Calu3 (cell line): ENCODE data around the gene ADGRL3. TPM values are rescaled to one million over a fixed set of nuclear protein-coding genes. Genes with fewer than 3 reads are reported as not detected.

Experiments
- BruUV-seq: library from RNA; stranded (reverse); fragments of 400-500 nt; replicated peaks from 2 replicates; lab custom pipeline; 2021; lab: Mats Ljungman, UMichigan
- CTCF ChIA-PET: fragments of 300-600 bp; sonication (Branson Sonifier 250); formaldehyde crosslinking; loops from one replicate; lab custom pipeline; 2022; ENCODE audit warnings: antibody characterized with exemption; lab: Charles Lee
- DNase-seq: peaks from one replicate; pipeline ENCODE4 v3.0.0; 2022
- H3K27ac Mint-ChIP-seq: one replicate; pipeline ENCODE4 v1.8.0; 2022; ENCODE audit warnings: mixed read lengths; ENCODE audit not compliant: unreplicated experiment
- H3K27me3 Mint-ChIP-seq: one replicate; pipeline ENCODE4 v1.8.0; 2022; ENCODE audit warnings: mixed read lengths; ENCODE audit not compliant: unreplicated experiment
- H3K36me3 Mint-ChIP-seq: one replicate; pipeline ENCODE4 v1.8.0; 2022; ENCODE audit warnings: mild to moderate bottlenecking, moderate library complexity, mixed read lengths; ENCODE audit not compliant: insufficient read depth, unreplicated experiment
- H3K4me1 Mint-ChIP-seq: one replicate; pipeline ENCODE4 v1.8.0; 2022; ENCODE audit warnings: mild to moderate bottlenecking, low read depth, mixed read lengths; ENCODE audit not compliant: unreplicated experiment
- H3K4me3 Mint-ChIP-seq: one replicate; pipeline ENCODE4 v1.8.0; 2022; ENCODE audit warnings: mild to moderate bottlenecking, low read depth, moderate library complexity, mixed read lengths; ENCODE audit not compliant: unreplicated experiment
- H3K9me3 Mint-ChIP-seq: one replicate; pipeline ENCODE4 v1.8.0; 2022; ENCODE audit warnings: low read depth, mixed read lengths; ENCODE audit not compliant: unreplicated experiment
- intact Hi-C: fragments of 100-400 bp; cut with micrococcal nuclease; formaldehyde crosslinking; loops from one replicate; pipeline ENCODE4 v1.10.0; 2022; ENCODE audit not compliant: unreplicated experiment
- total RNA-seq: library from RNA; stranded (reverse); gene quantifications from 2 replicates; pipeline ENCODE4 v1.2.3, GENCODE V29; 2022
- TF ChIP-seq, protein P1 (sequence below): fragments of 200-600 bp; IDR thresholded peaks from one replicate; pipeline ENCODE4 v1.8.0; 2022; ENCODE audit warnings: antibody characterized with exemption; ENCODE audit not compliant: unreplicated experiment

Gene ADGRL3
- total RNA-seq, 1 experiment from 2014 or later = 0.66 TPM

DNA sequence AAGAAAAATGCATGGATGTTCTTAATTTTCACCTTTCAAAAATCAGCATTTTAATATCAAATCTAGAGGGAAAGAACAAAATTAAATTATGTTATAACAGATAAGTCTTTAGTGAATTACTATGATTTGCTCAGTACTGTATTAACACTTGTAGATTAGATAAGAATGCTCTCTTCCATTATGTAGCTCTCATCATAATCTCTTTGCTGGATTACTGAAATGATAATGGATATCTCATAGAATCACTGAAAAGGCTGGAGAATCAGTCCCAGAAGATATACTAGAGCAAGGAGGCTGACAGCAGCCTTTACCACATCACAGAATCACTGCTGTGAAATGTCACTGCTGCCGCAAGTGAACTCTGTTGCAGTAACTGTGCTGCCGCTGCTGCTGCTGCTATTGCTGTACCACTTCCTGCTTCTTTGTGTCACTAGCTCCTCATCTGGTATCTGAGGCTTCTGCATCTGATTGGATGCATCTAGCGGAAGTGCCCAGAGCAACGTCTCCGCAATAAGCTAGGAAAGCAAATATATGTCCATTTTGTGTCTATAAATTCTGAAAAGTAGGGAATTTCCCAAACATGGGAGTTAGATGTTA, 738.2 kb downstream of the ADGRL3 start:
- peaks cover 4% of the 10 kb centered on the region for H3K9me3 Mint-ChIP-seq
- DNase-seq = no peak
- TF ChIP-seq, protein P1, sequence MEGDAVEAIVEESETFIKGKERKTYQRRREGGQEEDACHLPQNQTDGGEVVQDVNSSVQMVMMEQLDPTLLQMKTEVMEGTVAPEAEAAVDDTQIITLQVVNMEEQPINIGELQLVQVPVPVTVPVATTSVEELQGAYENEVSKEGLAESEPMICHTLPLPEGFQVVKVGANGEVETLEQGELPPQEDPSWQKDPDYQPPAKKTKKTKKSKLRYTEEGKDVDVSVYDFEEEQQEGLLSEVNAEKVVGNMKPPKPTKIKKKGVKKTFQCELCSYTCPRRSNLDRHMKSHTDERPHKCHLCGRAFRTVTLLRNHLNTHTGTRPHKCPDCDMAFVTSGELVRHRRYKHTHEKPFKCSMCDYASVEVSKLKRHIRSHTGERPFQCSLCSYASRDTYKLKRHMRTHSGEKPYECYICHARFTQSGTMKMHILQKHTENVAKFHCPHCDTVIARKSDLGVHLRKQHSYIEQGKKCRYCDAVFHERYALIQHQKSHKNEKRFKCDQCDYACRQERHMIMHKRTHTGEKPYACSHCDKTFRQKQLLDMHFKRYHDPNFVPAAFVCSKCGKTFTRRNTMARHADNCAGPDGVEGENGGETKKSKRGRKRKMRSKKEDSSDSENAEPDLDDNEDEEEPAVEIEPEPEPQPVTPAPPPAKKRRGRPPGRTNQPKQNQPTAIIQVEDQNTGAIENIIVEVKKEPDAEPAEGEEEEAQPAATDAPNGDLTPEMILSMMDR = no peak
- H3K36me3 Mint-ChIP-seq = no peaks in the 10 kb centered on the region
- CTCF ChIA-PET = no interaction called here
- no TSS peak for BruUV-seq
- no peaks in the 10 kb centered on the region for H3K4me1 Mint-ChIP-seq
- H3K27me3 Mint-ChIP-seq = no peaks in the 10 kb centered on the region
- H3K4me3 Mint-ChIP-seq = no peak overlapping the region
- intact Hi-C loops = no loop called here
- H3K27ac Mint-ChIP-seq = no peak overlapping the region

DNA sequence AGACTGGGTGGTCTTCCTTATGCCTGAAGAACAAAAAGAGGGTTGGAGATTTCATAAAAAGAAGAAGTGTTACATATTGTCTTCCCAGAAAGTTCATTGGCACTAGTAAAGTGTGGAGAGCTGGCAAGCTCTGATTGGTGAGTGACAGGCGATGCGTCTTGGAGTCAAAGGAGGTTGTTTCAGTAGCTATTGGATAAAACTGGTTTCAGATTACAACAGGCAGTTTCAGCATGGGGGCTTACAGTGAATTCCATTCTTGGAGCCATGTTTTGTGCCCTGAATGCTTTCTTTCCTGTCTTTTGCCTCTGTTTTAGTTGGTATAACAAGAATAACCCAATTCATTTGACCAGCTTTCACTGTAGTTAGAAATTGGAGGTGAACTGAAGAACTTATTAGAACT, 750.5 kb downstream of the ADGRL3 start:
- H3K27ac Mint-ChIP-seq = no peak overlapping the region
- no peak for DNase-seq
- TF ChIP-seq, protein P1 = no peak
- no peaks in the 10 kb centered on the region for H3K4me1 Mint-ChIP-seq
- BruUV-seq = no TSS peak
- H3K27me3 Mint-ChIP-seq = no peaks in the 10 kb centered on the region
- intact Hi-C loops = no loop called here
- CTCF ChIA-PET = no interaction called here
- no peaks in the 10 kb centered on the region for H3K36me3 Mint-ChIP-seq
- no peak overlapping the region for H3K4me3 Mint-ChIP-seq
- H3K9me3 Mint-ChIP-seq = no peaks in the 10 kb centered on the region

- no peak for DNase-seq
Measured at GRCh38 chr4:61953386-61953785, 753.3 kb downstream of the ADGRL3 start.

GRCh38 chr4:61958591-61958990, 758.5 kb downstream of the ADGRL3 start:
- no peaks in the 10 kb centered on the region for H3K27me3 Mint-ChIP-seq
- DNase-seq = no peak
- BruUV-seq = no TSS peak
- no peaks in the 10 kb centered on the region for H3K9me3 Mint-ChIP-seq
- no peak overlapping the region for H3K4me3 Mint-ChIP-seq
- H3K4me1 Mint-ChIP-seq = no peaks in the 10 kb centered on the region
- no peak overlapping the region for H3K27ac Mint-ChIP-seq
- intact Hi-C loops = no loop called here
- H3K36me3 Mint-ChIP-seq = no peaks in the 10 kb centered on the region
- TF ChIP-seq, protein P1 = no peak
- CTCF ChIA-PET = no interaction called here

More at GRCh38 chr4:61953386-61953785, 753.3 kb downstream of the ADGRL3 start:
- no peak overlapping the region for H3K4me3 Mint-ChIP-seq
- no TSS peak for BruUV-seq
- H3K36me3 Mint-ChIP-seq = no peaks in the 10 kb centered on the region
- CTCF ChIA-PET = no interaction called here
- no peaks in the 10 kb centered on the region for H3K4me1 Mint-ChIP-seq
- H3K9me3 Mint-ChIP-seq = no peaks in the 10 kb centered on the region
- intact Hi-C loops = no loop called here
- TF ChIP-seq, protein P1 = no peak
- H3K27me3 Mint-ChIP-seq = no peaks in the 10 kb centered on the region
- no peak overlapping the region for H3K27ac Mint-ChIP-seq
